HG03520 (cell line): ENCODE results near the gene TAF11.
"Not testable (repeated sequence)": the region's sequence is repeated elsewhere in the genome, so short reads cannot be mapped to it uniquely, and the experiment has no call there.

Experiments
- ATAC-seq: cut with Tn5 transposase; IDR thresholded peaks from one replicate; pipeline ENCODE4 v1.9.1; 2021; ENCODE audit warnings: mild to moderate bottlenecking, moderate library complexity; ENCODE audit not compliant: unreplicated experiment

The TAF11 gene

GRCh38 chr6:34906826-34907225 lies 19.0 kb upstream of the TAF11 start:
- ATAC-seq, result no peak

GRCh38 chr6:34904990-34905613 lies 17.3 kb upstream of the TAF11 start:
- ATAC-seq, result no peak

- no peak for ATAC-seq
Observed at GRCh38 chr6:34901930-34902329, 14.1 kb upstream of the TAF11 start.

- ATAC-seq, result no peak
Observed at GRCh38 chr6:34900321-34901031, 12.6 kb upstream of the TAF11 start.

GRCh38 chr6:34899748-34900147 lies 11.9 kb upstream of the TAF11 start:
- not testable (repeated sequence) for ATAC-seq

GRCh38 chr6:34897716-34898115 lies 9.9 kb upstream of the TAF11 start:
- ATAC-seq, result no peak

- ATAC-seq, result no peak
Observed at GRCh38 chr6:34897130-34897529, 9.3 kb upstream of the TAF11 start.

- ATAC-seq, result no peak
Observed at GRCh38 chr6:34894693-34895092, 6.9 kb upstream of the TAF11 start.

GRCh38 chr6:34891296-34891695 lies 3.5 kb upstream of the TAF11 start:
- ATAC-seq, result no peak

GRCh38 chr6:34890533-34890925 lies 2.7 kb upstream of the TAF11 start:
- no peak for ATAC-seq

- peak; percentile 60 for ATAC-seq
Observed at GRCh38 chr6:34888874-34889555, 1.2 kb upstream of the TAF11 start, which contains the start of gene ANKS1A. TSS of gene ANKS1A (plus strand) at chr6:34889255. CDS start at chr6:34889403, 148 bp downstream.

- no peak for ATAC-seq
Observed at GRCh38 chr6:34888514-34888856, 643 bp upstream of the TAF11 start.

GRCh38 chr6:34885837-34886236 lies 2.0 kb downstream of the TAF11 start:
- not testable (repeated sequence) for ATAC-seq

GRCh38 chr6:34884996-34885395 lies 2.8 kb downstream of the TAF11 start:
- ATAC-seq, result no peak

- not testable (repeated sequence) for ATAC-seq
Observed at GRCh38 chr6:34884073-34884472, 3.8 kb downstream of the TAF11 start.

- no peak for ATAC-seq
Observed at GRCh38 chr6:34877869-34878485, 9.9 kb downstream of the TAF11 start.

- no peak for ATAC-seq
Observed at GRCh38 chr6:34877259-34877658, 10.6 kb downstream of the TAF11 start.

- no peak for ATAC-seq
Observed at GRCh38 chr6:34876472-34876871, 11.4 kb downstream of the TAF11 start.

GRCh38 chr6:34875292-34876213 lies 12.3 kb downstream of the TAF11 start:
- no peak for ATAC-seq

GRCh38 chr6:34872332-34872731 lies 15.5 kb downstream of the TAF11 start:
- ATAC-seq, result no peak

GRCh38 chr6:34871853-34872252 lies 16.0 kb downstream of the TAF11 start:
- no peak for ATAC-seq
